NCI-H510A treated with DMSO at 0.1 percent for 48 hours (cell line): Measurements from ENCODE around the gene HSPG2.

Experiments
- DNase-seq: peaks from one replicate; lab custom pipeline; 2025; lab: John Stamatoyannopoulos, UW

The HSPG2 gene

DNA sequence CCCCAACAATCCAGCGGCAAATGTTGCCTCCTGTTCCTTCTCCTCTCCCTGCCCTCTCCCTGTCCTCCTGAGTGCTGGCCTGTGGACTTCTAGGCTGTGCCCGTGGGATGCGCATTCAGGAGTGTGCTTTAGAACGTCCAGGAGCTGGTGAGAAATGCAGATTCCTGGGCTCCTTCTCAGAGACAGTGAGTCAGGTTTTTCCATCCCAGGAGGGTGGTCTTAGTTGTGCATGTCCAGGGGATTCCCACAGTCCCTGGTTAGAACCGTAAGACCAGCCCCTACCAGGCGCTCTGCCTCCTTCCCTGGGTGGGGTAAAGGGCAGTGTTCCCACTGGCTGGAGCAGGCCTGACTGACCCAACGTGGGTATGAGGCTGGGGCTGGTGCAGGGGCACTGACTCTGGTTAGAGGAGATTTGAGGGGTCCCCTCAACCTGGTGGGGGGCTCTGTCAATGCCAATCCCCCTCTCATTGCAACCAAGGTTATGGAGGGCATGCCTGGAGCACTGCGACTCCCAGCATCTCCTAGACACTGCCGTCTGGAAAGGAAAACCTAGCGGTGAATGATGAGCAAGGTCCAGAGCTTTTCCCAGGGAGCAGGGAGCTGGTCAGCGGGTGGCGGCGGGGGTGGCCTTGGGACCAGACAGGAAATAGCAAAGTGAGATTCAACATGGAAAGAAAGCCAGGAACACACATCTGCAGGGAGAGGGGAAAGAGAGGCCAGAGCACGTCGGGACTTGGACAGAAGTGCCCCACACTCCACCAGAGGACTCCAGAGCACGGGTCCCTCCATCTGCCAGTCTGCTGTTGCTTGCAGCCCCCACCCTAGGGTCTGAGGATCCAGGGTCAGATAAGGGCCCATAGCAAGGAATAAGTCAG lies 38.5 kb downstream of the HSPG2 start:
- DNase-seq = no peak

DNA sequence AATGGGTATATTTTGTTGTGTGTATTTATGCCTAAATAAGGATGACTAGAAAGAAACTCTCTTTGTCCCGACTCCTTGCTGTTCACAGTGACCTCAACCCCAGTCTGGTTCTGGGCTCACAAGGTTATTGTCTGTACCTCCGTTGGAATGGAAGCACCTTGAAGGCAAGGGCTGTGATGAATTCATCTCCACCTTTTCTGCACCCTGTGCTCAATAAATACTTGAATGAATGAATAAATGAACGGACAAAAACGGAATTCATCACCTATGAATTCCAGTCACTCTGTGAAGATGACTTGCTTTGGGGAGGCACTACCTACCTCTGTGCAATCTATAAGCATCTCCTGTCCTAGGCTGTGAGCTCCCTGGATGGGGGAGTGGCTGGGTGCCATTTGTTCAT lies 39.3 kb downstream of the HSPG2 start:
- no peak for DNase-seq

DNA sequence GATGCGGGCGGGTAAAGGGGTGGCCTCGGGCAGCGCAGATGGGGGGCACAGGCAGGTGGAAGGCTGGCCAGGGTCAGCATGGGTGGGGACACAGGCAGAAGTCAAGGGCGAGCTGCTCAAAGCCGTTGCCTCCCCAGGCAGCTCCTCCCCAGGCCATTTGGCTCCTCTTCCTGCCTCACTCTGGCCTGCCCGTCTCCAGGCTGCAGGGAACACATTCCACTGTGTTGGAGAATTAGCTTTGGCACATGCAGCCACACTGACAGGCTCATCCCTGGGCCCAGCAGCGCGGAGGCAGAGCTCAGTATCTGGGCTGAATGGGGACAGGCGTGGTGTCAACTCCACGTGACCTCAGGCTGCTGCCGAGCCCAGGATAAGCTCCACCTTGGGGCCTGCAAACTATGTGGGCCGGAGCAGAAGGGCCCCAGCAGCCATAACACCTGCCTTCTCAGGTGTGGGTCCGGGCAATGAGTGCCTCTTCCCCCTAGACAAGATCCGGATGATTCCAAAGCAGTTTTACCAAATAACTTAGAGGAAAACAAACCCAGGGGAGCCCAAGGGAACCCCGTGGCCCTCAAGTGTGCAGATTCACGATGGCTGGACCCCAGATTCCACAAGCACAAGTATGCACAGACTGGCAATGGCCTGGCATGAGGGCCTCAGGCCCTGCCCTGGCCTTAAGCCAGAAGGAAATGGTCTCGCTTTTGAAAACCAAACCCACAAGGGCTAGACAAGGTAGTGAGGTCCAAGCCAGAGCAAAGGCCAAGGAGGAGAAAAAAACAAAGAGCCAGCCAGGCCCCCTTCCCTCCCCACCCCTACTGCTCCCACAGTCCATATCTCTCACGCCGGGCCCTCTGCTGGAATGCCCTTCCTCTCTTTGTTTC lies 40.2 kb downstream of the HSPG2 start:
- DNase-seq = no peak

DNA sequence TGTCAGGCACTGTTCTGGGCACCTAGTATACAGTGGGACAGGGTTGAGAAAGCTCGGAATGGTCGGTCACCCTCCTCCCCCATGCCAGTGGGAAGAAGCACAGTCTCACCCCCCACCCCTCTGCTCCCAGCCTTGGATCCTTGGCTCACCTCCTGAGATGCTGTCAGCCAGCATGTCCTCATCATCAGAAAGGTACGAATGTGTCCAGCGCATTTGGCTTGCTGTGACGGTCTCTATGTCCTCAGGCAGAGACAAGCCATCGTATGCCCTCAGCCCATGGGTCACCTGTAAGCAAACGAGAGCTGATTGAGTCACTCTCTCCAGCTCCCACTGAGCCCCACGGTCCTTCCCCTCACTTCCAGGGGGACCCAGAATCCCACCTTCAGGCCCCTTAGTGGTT lies 41.1 kb downstream of the HSPG2 start:
- no peak for DNase-seq

DNA sequence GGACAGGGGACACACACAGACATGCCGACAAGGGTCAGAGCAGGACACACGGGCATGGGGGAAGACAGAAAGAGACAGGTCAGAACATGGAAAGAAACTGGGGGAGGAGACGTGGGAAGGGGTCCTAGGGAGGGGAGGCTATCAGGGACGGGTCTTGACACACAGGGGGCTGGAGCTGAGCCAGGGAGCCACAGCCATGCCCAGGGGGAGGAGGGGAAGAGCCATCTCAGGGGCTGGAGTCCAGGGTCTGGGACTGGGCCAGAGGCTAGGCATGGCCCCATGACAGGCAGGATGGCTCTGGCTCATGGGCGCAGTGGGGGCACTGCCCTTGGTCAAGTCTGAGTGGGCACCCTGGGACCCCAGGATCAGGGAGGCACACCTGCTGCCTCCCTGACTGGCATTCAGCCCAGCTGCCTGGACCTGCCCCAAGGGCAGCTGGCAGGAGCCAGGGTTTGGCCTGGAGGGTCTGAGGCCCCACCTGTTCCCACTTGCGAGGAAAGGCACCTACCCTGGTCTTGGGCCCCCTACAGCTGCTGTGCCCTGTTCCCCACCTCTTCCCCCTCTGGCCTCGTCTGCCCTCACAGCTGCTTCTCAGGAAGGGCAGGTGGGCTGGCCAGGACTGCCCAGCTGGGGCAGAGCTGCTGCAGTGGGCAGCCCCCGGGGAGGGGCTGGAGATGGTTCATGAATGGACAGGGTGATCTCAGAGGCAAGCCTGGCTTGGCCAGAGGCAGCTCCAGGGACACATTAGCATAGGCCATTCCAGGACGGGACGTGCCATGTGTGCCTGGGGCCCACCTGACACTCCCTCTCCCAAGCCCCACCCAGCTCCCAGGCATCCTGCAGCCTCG lies 42.9 kb downstream of the HSPG2 start:
- DNase-seq = no peak

DNA sequence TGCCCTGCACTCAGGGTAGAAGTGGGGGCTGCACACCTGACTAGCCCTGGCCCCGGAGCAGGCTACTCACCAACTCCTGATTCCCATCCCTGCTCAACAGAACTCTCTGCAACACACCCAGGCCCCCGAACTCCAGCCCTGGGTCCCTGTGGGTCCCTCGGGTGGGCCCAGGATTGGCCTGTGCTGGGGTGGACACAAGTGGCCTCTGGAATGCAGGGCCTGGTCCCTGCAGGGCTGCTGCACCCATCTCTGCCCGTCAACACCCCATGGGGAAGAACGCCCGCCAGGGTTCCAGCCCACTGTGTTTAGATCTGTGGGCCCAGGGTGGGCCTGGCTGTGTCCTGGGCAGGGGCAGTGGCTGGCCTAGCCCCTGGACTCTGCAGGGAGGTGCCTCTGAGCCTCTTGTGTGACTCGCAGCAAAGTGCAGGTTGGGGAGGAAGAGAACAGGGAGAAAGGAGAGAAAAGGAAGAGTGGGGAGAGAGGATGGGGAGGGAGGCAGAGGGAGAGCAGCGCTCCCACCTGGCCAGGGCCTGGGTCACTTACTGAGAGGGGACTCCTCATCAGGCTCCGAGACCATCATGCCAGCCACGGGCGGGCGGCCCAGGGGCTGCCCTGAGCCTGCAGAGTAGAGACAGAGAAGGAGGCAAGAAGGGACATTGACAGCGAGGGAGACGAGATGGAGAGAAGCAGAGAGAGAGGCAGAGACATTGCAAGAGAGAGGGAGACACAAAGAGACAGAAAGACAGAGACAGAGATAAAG lies 43.9 kb downstream of the HSPG2 start:
- DNase-seq = no peak

DNA sequence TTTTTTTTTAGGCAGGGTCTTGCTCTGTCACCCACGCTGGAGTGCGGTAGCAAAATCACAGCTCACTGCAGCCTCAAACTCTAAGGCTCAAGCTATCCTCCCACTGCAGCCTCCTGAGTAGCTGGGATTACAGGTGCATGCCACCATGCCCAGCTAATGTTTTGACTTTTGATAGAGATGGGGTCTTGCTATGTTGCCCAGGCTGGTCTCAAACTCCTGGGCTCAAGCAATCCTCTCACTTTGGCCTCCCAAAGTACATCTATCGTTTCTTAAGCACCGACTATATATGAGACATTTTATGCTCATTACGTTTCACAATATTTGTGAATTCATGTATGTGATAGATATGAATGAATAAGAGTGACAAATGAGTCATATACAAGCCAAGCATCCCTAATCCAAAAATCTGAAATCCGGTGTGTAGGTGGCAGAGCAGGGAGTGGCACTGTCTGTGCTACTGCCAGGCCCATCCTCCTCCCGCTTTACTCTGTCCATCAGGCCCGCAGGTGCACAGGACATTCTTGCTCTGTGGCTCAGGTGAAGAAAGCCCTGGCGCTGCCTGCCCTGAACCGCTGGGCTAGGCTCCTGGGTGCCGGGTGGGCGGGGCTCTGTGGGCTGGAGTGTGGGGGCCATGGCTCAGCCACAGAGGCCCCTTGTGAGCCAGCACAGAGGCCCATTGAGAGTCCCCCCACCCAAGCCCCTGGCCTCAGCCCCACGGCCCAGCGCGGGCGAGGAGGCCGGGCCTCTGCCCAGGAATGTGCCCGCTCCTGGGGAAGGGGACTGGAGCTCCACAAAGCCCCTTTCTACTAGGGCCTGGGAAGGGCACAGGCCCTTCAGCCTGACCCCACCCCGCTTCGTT lies 45.3 kb downstream of the HSPG2 start:
- no peak for DNase-seq

DNA sequence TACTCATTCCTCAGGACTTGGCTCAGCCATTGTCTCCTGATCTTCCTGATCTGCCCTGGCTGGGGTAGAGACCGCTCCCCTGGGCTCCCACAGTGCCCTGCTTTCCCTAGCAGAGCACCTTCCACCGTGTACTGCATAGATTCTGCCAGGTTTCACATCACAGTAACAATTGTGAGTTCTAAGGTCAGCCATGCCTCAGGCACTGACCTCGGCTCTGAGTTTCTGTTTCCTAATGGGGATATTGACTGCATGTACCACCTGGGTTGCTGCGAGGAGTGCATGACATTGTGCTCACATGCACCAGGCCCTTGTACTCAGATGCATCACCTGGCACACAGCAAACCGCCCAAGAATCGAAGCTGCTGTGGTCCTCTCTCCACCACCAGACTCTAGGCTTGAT lies 46.0 kb downstream of the HSPG2 start:
- no peak for DNase-seq

DNA sequence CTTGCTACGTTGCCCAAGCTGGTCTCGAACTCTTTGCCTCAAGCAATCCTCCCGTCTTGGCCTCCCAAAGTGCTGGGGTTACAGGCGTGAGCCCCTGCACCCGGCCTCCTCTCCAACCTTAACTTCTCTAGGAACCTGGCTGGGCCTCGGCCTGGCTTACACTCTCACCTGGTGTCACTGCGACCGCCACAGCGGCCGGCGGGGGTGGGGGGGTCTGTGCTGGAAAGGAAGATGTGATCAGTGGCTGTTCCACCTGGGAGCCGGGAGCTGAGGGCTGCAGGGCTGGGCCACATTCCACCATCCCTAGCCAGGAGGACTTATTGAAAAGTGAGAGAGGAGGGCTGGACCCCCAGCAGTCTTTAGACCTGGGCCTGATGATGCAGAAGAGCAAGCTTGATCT lies 48.6 kb downstream of the HSPG2 start:
- DNase-seq = no peak

DNA sequence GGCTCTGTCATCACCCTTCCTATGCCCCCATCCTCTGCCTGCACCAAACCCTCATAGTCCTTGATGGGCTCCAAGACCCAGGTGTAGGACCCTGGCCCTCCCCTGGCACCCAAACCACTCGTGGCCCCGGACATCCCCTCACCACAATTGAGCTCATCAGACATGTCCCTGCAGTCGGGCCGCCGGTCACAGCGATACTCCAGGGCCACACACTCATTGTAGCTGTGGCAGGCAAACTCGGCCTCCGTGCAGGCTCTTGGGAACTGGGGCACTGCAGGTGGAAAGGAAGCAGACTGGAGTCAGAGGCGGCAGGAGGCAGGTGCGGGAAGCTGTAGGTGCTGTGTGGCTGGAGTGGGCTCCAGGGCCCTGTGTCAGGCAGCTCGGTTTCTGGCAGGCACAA lies 49.3 kb downstream of the HSPG2 start:
- no peak for DNase-seq

DNA sequence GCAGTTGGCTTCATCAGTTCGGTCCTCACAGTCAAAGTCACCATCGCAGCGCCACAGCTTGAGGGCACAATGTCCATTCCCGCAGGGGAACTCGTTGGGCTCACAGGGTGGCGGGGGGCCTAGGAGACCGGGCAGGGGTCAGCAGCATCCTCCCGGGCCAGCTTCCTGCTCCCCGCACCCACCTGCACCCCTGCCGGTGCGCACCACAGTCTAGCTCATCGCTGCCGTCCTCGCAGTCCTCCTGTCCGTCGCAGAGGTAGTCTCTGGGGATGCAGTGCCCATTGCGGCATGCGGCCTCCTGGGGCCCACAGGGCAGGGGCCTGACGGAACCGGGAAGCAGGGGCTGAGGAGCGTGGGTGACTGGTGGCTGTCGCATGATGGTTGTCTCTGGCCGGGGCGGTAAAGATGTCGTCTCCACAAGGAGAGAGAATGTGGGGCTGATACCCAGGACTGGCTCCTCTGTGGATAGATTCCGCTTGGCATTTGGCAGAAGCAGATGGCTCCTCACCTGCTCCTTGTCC lies 49.8 kb downstream of the HSPG2 start:
- DNase-seq = no peak

DNA sequence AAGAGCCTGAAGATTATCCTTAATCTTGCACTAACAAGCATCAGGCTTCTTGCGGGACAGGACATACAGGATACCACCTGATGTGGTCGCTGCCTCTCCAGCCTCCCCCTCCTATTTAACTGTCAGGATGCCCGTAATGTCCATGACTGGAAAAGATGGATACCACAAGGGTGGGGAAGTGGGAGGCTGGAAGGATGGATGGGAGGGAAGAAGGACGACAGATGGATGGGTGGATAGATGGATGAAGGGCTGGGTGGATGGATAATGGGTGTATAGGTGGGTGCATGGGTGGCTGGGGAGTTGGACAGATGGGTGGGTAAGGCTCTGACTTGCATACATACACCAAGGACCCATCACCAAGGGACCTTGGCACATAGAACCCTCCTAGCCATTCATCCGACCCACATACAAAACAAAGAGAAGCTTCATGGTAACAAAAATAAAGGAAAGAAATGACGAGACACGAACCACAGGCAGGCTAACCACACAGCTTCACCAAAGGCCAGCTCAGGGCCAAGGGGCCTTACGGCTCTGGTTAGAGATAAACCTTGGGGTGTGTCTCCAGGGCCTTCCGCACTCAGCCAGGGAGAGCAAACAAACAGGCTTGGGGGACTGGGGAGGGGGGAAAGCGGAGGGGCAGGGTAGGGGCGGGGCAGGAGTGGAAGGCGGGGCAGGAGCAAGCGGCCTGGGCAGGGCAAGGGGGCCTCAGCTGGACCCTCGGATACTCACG lies 50.5 kb downstream of the HSPG2 start:
- DNase-seq = no peak

DNA sequence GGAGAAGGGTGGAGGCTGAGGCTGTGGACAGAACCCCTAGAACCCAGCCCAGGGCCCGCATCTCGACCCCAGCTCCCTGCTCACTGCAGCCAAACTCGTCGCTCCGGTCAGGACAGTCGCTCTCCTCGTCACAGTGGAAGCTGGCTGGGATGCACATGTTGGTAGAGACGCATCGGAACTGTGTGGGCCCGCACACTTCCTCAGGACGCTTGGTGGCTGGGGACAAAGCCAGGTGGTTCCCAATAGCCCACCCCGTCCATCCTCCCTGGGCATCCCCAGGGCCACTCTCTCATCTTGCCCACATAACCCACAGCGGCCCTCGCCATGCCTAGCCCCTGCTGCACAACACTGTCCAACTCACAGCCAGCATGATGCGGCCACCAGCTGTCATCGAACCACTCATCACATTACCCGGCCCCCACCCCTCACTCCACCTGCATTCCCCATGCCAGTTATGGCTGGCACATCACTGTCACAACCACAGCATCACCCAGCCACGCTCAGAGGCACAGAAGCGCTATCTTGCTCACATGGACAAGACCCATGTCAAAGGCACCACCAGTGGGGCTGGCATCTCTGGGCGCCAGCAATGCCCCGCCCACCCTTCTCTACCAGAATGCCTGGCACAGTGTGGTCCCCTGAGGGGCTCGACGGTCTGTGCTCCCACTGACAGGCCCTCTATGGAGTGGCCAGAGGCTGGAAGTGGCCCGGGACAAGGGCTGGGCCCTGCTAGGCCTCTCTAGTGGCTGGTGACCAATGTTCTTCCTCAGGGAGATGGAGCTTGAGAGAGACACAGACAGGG lies 51.7 kb downstream of the HSPG2 start:
- no peak for DNase-seq

DNA sequence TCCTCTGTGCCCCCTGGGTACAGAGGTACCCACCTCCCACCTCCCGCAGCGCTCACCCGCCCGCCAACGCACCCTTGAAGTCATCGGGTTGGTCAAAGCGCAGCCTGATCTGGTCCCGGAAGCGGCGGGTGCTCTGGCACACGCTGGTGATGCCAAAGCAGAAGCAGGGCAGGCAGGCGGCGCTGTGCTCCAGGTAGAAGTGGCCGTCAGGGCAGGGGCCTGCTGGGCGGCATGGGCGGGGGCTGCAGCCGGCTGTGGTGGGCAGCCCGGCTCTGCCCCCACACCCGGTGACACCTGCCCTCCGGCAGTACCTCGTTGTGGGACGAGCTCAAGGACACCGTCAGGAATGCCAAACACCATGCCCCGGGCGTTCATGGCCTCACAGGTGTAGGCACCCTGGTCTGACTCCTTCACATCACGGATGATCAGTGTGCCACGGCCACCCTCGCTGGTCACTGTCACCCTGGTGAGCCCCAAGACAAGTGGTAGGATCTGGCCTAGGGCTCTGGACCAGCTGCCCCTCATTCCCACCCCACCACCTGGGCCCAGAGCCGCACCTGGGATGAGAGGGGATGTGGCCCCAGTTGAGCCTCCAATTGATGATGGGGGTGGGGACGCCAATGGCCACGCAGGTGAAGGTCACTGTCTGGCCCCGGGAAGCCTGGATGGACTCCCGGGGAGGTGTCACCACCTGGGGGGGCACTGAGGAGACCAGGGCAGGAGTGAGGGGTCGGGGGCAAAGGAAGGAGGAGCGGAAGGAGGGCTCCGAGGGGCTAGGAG lies 52.5 kb downstream of the HSPG2 start:
- DNase-seq = no peak

DNA sequence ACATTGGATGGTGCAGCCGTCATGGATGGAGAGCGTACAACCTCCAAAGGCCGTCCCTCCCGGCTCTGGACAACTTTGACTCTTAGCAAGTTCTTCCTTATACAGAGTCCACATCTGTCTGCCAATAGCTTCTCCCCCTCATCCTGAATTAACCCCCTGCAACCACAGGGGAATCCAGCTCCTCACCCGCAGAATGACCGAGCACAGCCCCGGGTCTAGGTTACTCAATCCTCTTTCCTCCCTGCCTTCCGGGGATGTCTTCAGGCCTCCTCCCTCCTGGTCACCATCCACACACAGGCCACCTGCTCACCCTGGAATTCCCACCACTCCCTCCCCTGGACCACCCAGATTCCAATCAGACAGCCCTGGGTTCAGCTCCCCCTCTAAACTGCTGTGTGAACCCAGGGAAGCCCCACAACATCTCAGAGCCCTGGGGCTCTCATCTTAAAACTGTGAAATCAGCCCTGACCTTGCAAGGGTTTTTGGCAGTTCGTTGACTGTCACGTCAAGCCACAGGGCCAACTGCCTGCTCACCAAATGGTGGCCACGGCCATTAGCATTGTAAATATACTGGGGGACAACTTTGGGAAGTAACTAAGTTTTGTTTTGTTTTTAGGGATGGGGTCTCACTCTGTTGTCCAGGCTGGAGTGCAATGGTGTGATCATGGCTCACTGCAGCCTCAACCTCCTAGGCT lies 54.2 kb downstream of the HSPG2 start:
- DNase-seq = no peak

DNA sequence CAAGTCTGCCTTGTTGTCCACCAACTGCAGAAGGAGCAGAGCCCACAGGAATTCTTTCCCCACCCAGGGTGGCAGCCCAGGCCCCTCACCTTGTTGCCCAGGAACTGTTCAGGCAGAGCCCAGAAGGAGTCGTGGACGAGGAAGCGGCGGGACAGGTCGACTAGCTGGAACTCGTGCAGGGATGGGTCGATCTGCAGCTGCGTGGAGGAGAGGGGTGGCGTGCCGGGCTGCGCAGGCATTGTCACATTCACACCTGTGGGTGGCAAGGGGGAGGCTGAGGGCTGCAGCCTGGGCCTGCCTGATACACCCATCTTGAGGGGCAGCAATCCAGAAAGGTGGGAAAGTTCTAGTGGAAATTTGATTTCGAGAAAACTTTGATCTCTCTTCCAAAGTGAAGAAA lies 55.9 kb downstream of the HSPG2 start:
- DNase-seq = no peak

DNA sequence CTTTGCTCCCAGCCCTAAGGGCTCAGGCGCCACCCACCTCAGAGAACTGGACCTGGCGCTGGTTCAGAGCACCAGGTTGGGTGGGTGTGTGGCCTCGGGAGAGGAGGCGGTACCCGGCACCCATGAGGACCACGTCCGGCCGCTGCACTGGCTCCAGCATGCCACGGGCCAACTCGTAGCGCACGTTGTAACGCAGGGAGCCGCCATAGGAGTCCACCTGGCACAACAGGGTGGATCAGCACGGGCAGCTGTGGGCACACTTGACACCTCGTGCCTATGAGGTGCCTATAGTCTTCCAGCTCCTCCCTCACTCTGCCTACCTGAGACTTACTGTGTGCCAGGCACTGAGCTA lies 56.5 kb downstream of the HSPG2 start:
- no peak for DNase-seq
